T-helper 2 cell treated with Interferon-gamma antibody and Interleukin-4, amounts not matched to agents 100 ng/mL and 5 ng/mL, for 36 hours (primary cell): Measurements from ENCODE around the gene ETFB. TPM values are rescaled to one million over a fixed set of nuclear protein-coding genes. Genes with fewer than 3 reads are reported as not detected.

Source experiments
- intact Hi-C: fragments of 100-400 bp; cut with micrococcal nuclease; formaldehyde crosslinking; loops from one replicate; pipeline ENCODE4 v1.15.1; 2023
- total RNA-seq: library from RNA; stranded (reverse); gene quantifications from 2 replicates; pipeline ENCODE4 v1.2.3, GENCODE V29; 2022

ETFB gene
- total RNA-seq, 1 donor from 2014 or later, result 125 TPM

- intact Hi-C loops, result no loop called here
Observed at GRCh38 chr19:51297406-51297805, 68.8 kb downstream of the ETFB start.

GRCh38 chr19:51296336-51297093, 69.7 kb downstream of the ETFB start:
- intact Hi-C loops, result no loop called here

DNA sequence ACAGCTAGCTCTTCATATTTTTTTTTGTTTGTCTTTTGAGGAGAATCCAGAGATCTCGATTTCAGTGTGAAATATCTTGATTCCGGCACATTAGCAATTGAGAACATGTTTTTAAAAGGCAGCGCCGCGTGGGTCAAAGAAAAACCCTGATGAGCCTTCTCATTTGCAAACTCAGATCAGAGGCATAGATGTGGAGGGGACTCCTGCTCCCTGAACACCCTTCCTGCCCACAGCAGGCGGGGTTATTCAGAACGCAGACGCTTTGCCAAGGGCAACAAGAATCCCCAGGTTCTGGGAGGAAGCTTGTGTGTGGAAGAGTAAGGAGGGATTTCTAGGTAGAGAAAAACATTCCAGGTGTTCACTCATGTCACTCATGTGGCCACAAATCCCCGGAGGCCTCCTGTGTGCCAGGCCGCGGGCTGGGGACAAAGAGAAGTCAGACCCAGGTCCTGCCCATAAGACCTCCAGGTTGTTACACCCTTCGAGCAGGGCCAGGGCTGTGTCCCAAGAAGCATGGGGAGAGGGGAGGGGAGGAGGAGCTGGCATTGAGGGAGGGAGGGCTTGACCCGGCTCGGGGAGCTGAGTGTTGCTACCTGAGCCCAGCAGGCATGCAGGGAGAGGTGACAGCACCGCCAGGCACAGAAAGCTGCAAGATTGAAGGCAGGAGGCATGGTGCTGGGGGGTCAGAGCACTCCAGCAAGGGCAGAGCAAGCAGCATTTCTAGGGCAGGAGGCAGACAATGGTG, 70.6 kb downstream of the ETFB start:
- intact Hi-C loops, result no loop called here

Other genes starting within 250 kb of the ETFB start
- 0.14 and 0.25 TPM in 2 replicates for gene SIGLEC9, start 241.5 kb downstream of the ETFB start, total RNA-seq
- gene SIGLEC7, start 224.1 kb downstream of the ETFB start, total RNA-seq, result not detected in 2 replicates
- 15.0 and 18.7 TPM in 2 replicates for gene CD33, start 141.3 kb downstream of the ETFB start, total RNA-seq
- not detected in 2 replicates for gene SIGLECL1, start 115.3 kb downstream of the ETFB start, total RNA-seq
- not detected in 2 replicates for gene IGLON5, start 54.7 kb downstream of the ETFB start, total RNA-seq
- gene VSIG10L, start 24.2 kb downstream of the ETFB start, total RNA-seq, result 2.0 and 2.4 TPM in 2 replicates
- gene CLDND2, start 2.6 kb upstream of the ETFB start, total RNA-seq, result 5.1 and 5.7 TPM in 2 replicates
- 135 and 136 TPM in 2 replicates for gene NKG7, start 6.3 kb upstream of the ETFB start, total RNA-seq
- gene LIM2, start 21.6 kb upstream of the ETFB start, total RNA-seq, result 0.18 TPM in 1 of 2 replicates, not detected in the other
- gene C19orf84, start 24.2 kb upstream of the ETFB start, total RNA-seq, result not detected in 2 replicates
- 4.8 and 5.0 TPM in 2 replicates for gene SIGLEC10, start 51.3 kb upstream of the ETFB start, total RNA-seq
- not detected in 2 replicates for gene SIGLEC8, start 92.1 kb upstream of the ETFB start, total RNA-seq
- not detected in 2 replicates for gene CEACAM18, start 112.2 kb upstream of the ETFB start, total RNA-seq
- gene SIGLEC12, start 135.4 kb upstream of the ETFB start, total RNA-seq, result 1.1 and 1.4 TPM in 2 replicates
- gene SIGLEC6, start 165.3 kb upstream of the ETFB start, total RNA-seq, result 1.2 and 2.0 TPM in 2 replicates
- 10.2 and 12.0 TPM in 2 replicates for gene ZNF175, start 204.9 kb upstream of the ETFB start, total RNA-seq